Keratinocyte (primary cell): ENCODE measurements around the gene CHRDL1.

ENCODE experiments used
- CTCF ChIP-seq, 3 experiments: IDR thresholded peaks in 1 of 3; conservative IDR thresholded peaks in 1 of 3; optimal IDR thresholded peaks in 1 of 3; 2 replicates in 2 of 3; 3 replicates in 1 of 3; pipeline versions ENCODE3 to v1.5.1; 2011; ENCODE audit warnings: low read length in 3 of 3, mild to moderate bottlenecking in 3 of 3, moderate library complexity in 2 of 3, control low read depth in 1 of 3, inconsistent platforms in 1 of 3; ENCODE audit not compliant: insufficient read depth in 2 of 3; ENCODE audit errors: extremely low read depth in 1 of 3
- EZH2 ChIP-seq: IDR thresholded peaks from one replicate; pipeline ENCODE4 v1.6.1; 2012; ENCODE audit warnings: inconsistent platforms, mild to moderate bottlenecking, low read length, moderate library complexity

- TF ChIP-seq CTCF (optimal IDR thresholded peaks at IDR 0.05 in 1 of 3, IDR thresholded peaks at IDR 0.05 in 1 of 3, conservative IDR thresholded peaks at IDR 0.05 in 1 of 3; ENCODE audit: extremely low read depth in 1 of 3, insufficient read depth in 2 of 3, low read length in 3 of 3) (no peak), EZH2 (no peak)
Observed at GRCh38 chrX:110703641-110704040, 92.0 kb downstream of the CHRDL1 start.
